HCT116 (cell line): Measurements from ENCODE around the gene ZNF385A. TPM values are rescaled to one million over a fixed set of nuclear protein-coding genes. Genes with fewer than 3 reads are reported as not detected.

ENCODE experiments used
- ZBTB33 ChIP-seq: IDR thresholded peaks from 2 replicates; pipeline ENCODE4 v1.6.1; 2011; ENCODE audit warnings: mild to moderate bottlenecking, low read length, moderate library complexity; ENCODE audit not compliant: insufficient replicate concordance; ENCODE audit errors: extremely low read depth
- total RNA-seq: library from RNA; stranded (reverse); gene quantifications from one replicate; pipeline ENCODE4 v1.2.1, GENCODE V29; 2021; ENCODE audit not compliant: unreplicated experiment
- TF ChIP-seq, protein P1 (sequence below): IDR thresholded peaks from 2 replicates; pipeline ENCODE4 v1.6.1; 2012; ENCODE audit warnings: low read depth
- TF ChIP-seq, protein P2 (sequence below), 3 experiments: fragments of 200-600 bp in 1 of 3; sonication (generic) in 1 of 3; IDR thresholded peaks in 2 of 3; conservative IDR thresholded peaks in 1 of 3; 2 replicates each; pipeline ENCODE4 v1.5.1; 2012 to 2017; ENCODE audit warnings: low read depth in 2 of 3, low read length in 2 of 3, antibody characterized with exemption in 1 of 3, borderline replicate concordance in 1 of 3, control low read depth in 1 of 3, mild to moderate bottlenecking in 1 of 3, mixed read lengths in 1 of 3, mixed run types in 1 of 3, moderate library complexity in 1 of 3; ENCODE audit not compliant: insufficient read depth in 1 of 3

ZNF385A gene
- total RNA-seq, 1 experiment from 2014 or later: 34.7 TPM

GRCh38 chr12:54421879-54422250 lies 37.3 kb upstream of the ZNF385A start (continued):
- TF ChIP-seq, protein P1, sequence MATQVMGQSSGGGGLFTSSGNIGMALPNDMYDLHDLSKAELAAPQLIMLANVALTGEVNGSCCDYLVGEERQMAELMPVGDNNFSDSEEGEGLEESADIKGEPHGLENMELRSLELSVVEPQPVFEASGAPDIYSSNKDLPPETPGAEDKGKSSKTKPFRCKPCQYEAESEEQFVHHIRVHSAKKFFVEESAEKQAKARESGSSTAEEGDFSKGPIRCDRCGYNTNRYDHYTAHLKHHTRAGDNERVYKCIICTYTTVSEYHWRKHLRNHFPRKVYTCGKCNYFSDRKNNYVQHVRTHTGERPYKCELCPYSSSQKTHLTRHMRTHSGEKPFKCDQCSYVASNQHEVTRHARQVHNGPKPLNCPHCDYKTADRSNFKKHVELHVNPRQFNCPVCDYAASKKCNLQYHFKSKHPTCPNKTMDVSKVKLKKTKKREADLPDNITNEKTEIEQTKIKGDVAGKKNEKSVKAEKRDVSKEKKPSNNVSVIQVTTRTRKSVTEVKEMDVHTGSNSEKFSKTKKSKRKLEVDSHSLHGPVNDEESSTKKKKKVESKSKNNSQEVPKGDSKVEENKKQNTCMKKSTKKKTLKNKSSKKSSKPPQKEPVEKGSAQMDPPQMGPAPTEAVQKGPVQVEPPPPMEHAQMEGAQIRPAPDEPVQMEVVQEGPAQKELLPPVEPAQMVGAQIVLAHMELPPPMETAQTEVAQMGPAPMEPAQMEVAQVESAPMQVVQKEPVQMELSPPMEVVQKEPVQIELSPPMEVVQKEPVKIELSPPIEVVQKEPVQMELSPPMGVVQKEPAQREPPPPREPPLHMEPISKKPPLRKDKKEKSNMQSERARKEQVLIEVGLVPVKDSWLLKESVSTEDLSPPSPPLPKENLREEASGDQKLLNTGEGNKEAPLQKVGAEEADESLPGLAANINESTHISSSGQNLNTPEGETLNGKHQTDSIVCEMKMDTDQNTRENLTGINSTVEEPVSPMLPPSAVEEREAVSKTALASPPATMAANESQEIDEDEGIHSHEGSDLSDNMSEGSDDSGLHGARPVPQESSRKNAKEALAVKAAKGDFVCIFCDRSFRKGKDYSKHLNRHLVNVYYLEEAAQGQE: no peak
- TF ChIP-seq, protein P2, sequence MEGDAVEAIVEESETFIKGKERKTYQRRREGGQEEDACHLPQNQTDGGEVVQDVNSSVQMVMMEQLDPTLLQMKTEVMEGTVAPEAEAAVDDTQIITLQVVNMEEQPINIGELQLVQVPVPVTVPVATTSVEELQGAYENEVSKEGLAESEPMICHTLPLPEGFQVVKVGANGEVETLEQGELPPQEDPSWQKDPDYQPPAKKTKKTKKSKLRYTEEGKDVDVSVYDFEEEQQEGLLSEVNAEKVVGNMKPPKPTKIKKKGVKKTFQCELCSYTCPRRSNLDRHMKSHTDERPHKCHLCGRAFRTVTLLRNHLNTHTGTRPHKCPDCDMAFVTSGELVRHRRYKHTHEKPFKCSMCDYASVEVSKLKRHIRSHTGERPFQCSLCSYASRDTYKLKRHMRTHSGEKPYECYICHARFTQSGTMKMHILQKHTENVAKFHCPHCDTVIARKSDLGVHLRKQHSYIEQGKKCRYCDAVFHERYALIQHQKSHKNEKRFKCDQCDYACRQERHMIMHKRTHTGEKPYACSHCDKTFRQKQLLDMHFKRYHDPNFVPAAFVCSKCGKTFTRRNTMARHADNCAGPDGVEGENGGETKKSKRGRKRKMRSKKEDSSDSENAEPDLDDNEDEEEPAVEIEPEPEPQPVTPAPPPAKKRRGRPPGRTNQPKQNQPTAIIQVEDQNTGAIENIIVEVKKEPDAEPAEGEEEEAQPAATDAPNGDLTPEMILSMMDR (IDR thresholded peaks at IDR 0.05 in 2 of 3, conservative IDR thresholded peaks at IDR 0.05 in 1 of 3; ENCODE audit: borderline replicate concordance in 1 of 3, insufficient read depth in 1 of 3, low read depth in 2 of 3, low read length in 2 of 3): no peak
- TF ChIP-seq ZBTB33: no peak
